ENCODE results near the gene METRNL.
A peak's percentile ranks its signal among the peaks of the same experiment; 100 is the strongest.
"Not testable (repeated sequence)": the region's sequence is repeated elsewhere in the genome, so short reads cannot be mapped to it uniquely, and the experiment has no call there.

The METRNL gene

GRCh38 chr17:83053021-83053681, 26.3 kb upstream of the METRNL start:
- no peak overlapping the region for H3K4me3 ChIP-seq (ENCODE audit: control insufficient read depth, low read depth, low read length)
- no peak for DNase-seq (ENCODE audit: low read depth)

DNA sequence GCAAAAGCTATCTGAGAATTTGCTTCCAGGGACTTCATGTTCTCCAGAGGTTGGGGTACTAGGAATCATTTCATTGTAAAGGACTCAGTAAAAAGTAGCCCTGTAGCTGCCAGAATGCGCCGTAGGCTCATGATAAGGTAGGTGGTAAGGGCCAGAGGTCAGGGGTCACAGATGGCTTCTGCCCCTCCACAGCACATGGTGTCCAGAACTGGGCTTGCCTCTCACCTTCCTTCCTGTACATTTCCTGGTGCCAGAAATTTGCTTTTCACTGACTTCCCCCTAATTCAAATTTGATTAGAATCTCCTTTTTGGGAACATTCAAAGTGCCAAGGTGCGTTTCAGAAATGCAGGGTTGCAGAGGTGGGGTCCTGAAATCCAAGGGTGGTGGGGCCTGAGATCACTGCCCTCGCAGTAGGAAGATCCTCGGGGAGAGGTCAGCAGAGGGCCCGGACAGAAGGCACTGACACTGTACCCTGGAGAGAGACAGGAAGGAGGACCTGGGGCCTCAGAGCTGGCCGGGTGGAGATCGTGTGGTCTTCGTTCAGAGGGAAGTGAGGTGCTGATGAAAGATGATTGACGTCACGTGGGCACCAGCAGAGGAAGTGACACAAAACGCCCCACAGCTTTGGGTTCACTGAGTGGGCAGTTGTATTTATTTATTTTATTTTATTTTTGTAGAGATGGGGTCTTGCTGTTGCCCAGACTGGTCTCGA, 25.5 kb upstream of the METRNL start:
- TF ChIP-seq CTCF (IDR thresholded peaks at IDR 0.05; ENCODE audit: control insufficient read depth, insufficient read depth, low read depth, low read length, missing control alignments) = no peak
- H3K4me3 ChIP-seq (ENCODE audit: control insufficient read depth, low read depth, low read length) = no peak overlapping the region
- DNase-seq (ENCODE audit: low read depth) = no peak

More at GRCh38 chr17:83053021-83053681, 26.3 kb upstream of the METRNL start:
- TF ChIP-seq CTCF (IDR thresholded peaks at IDR 0.05; ENCODE audit: control insufficient read depth, insufficient read depth, low read depth, low read length, missing control alignments) = no peak

DNA sequence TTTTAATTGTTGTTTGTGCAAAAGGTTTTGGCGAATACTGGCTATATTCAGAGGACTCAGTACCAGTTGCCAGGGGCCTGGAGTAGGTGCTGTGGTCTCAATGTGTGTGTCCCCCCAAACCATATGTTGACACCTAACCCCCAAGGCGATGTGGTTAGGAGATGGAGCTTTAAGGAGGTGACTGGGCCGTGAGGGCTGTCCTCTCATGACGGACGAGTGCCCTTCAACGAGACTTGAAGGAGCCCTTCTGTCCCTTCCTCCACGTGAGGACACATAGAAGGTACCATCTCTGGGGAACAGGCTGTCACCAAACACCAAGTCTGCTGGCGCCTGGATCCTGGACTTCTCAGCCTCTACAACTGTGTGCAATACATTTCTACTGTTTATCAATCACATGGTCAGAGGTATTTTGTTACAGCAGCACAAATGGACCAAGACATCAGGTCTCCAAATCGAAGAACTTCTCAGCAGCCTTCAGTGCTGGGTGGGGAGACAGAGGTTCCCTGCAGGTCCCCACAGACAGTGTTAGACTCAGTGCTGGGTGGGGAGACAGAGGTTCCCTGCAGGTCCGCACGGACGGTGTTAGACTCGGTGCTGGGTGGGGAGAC, 24.8 kb upstream of the METRNL start:
- no peak overlapping the region for H3K4me3 ChIP-seq (ENCODE audit: control insufficient read depth, low read depth, low read length)
- no peak for TF ChIP-seq CTCF (IDR thresholded peaks at IDR 0.05; ENCODE audit: control insufficient read depth, insufficient read depth, low read depth, low read length, missing control alignments)
- DNase-seq (ENCODE audit: low read depth) = no peak

DNA sequence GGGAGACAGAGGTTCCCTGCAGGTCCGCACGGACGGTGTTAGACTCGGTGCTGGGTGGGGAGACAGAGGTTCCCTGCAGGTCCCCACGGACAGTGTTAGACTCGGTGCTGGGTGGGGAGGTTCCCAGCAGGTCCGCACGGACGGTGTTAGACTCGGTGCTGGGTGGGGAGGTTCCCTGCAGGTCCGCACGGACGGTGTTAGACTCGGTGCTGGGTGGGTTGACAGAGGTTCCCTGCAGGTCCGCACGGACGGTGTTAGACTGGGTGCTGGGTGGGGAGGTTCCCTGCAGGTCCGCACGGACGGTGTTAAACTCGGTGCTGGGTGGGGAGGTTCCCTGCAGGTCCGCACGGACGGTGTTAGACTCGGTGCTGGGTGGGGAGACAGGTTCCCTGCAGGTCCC, 24.2 kb upstream of the METRNL start:
- not testable (repeated sequence) for H3K4me3 ChIP-seq (ENCODE audit: control insufficient read depth, low read depth, low read length); DNase-seq (ENCODE audit: low read depth)

- peak overlapping the region; percentile 4 for H3K4me3 ChIP-seq (ENCODE audit: control insufficient read depth, low read depth, low read length)
- no peak for TF ChIP-seq CTCF (IDR thresholded peaks at IDR 0.05; ENCODE audit: control insufficient read depth, insufficient read depth, low read depth, low read length, missing control alignments)
- peak; percentile 59 for DNase-seq (ENCODE audit: low read depth)
Observed at GRCh38 chr17:83055911-83056582, 23.4 kb upstream of the METRNL start.

GRCh38 chr17:83056583-83057396, 22.6 kb upstream of the METRNL start:
- H3K4me3 ChIP-seq (ENCODE audit: control insufficient read depth, low read depth, low read length) = peak overlapping the region; percentile 4
- no peak for DNase-seq (ENCODE audit: low read depth)
- TF ChIP-seq CTCF (IDR thresholded peaks at IDR 0.05; ENCODE audit: control insufficient read depth, insufficient read depth, low read depth, low read length, missing control alignments) = no peak

All from AG09309 (cell line).